ENCODE results near the gene C13orf42.

The C13orf42 gene

DNA sequence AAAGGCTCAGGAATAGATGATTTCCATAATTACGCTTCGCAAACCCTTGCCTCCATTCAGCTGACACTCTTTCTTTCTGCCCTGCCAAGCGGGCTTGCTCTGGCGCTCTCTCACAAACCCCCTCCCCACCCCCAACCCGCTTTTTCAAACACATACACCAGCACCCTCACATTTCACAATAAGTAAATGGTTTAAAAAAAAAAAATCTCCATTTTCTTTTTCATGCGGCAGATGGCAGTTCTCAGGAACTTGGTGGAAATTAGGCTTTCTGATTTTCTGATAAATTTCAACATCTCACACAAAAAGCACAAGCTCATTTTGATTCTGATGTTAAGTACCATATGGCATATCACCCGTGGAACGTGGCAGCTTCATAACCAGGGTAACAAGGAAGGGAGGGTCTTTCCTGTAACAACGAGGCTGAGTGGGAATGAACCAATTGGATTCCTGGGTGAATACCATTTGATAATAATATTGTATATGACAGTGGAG, 43.8 kb downstream of the C13orf42 start:
- H3K4me3 ChIP-seq (ENCODE audit: low read depth, low read length), result no peak overlapping the region

DNA sequence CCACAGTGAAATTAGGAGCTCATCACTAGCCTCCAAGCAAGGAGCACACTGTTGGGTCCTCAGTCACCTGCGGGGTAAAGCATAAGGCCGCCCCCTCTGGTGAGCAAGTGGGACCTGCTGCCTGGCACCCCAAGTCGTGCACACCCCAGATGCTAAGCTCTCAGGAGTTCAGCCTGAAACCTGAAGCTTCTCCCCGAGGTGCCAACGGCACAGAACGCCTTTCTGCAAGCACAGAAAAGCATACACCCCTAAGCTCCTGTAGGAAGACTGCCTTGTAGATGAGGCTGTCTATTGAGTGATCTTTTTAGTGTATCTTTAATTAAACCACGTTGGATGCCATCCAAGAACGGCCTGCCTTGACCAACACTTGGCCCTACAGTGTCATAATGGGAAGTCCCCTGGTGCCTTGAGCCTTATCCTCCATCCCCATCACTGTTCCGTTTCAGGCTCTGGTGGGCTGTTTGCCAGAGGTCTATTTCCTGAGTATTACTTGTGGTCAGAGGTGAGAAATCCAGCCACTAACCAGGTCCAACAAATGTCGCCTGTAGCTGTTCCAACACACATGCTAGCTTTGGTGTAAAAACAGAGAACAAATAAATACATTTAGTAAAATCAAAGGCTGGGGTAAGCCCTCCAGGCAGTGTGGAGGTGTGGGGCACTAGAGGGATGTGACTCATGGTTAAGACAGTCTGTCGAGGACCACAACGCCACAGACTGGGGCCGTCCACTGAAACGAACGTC, 44.8 kb downstream of the C13orf42 start:
- H3K4me3 ChIP-seq (ENCODE audit: low read depth, low read length), result no peak overlapping the region

DNA sequence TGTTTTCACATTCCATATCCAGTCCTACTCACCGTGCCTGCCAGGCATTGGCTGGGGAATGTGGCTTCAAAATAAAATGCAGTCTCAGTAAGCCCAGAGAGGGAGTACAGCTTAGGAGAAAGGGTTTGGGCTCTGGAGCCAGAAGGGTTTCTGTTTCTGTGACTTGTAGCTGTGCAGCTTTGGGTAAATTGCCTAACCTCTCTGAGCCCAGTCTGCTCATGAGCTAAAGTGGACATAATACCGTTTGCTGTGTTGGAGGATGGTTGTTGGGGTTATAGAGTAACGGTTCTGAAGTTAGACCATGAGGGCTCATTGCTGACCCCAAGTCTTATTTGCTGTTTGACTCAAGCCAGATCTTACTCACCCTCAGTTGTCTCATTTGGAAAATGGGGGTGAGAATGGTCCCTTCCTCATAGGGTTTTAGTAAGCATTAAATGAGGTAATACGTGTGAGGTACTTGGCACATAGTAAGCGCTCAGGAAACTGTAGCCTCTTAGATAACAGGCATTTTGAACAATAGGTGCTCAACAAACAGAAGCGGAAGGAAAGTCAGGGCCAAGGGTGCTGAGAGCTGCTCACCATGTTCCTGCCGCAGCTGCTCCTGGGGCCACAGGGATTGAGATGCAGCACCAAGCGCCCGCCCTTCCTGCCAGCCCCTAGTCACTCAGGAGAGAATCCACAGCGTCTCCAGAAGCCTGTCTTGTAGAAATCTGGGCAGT, 45.5 kb downstream of the C13orf42 start:
- H3K4me3 ChIP-seq (ENCODE audit: low read depth, low read length), result no peak overlapping the region

DNA sequence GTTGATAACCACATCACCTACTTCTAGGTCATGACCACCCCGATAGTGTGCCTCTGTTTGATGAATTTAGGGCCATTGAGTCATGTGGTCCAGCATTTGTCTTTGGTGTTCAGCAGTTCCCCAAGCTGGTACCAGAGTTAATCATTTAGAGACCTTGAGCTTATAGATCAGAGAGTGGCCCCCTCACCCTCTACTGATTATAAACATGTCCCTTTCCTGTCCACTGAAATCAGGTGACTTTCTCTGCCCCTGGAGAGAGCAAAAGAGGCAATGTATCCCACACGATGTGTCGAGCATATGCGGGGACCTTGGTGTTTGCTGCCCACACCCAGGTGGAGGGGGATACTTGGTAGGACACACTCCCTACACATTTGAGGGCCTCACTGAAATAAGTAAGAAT, 46.3 kb downstream of the C13orf42 start:
- no peak overlapping the region for H3K4me3 ChIP-seq (ENCODE audit: low read depth, low read length)

DNA sequence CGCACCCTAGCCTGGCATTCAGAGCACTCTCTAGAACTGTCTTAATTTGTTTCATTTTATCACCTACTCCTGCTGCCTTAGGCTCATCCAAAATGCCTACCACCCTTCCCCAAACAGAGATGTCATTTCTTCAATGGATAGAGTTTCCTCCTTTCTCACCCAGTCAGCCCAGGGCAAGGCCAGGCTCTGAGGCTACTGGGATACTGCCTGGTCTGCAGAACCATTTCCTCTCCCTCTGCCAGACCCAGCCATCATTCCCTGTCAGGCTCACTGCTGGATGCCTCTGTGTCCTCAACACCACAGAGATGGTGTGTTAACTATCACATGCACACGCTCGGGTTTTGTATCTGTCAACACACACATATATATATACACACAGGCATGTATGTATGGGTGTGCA, 47.2 kb downstream of the C13orf42 start:
- H3K4me3 ChIP-seq (ENCODE audit: low read depth, low read length), result no peak overlapping the region

DNA sequence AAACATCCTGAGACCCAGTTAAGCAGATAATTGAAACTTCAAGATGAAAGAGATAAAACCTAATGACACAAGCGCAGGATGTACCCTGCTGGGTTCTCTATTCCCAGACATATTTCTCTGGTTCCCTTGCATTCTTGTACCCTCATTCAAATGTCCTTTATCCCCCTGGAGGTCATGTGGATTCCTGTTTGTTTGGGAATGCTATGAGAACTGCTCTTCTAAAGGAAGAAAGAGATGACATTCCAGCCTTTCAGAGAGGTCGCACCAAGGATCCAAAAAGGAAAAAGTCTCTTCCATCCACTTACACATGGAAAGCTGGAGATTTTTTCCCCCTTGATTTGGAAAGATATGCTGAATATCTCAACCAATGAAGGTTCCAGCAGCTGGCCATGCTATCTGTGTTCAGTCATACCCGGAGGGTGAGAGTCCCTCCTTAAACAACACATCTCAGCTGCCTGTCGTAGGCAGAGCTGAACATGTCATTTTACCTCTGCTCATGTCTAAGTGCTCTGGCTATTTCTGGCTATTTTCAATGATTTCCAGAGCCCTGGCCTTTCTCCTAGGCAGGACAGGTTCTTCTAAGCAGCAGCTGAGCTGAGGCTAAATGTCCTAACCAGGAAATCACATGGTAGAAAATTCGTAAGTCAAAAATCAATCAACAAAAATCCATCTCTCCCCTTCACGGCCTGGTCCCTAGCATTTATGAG, 52.5 kb downstream of the C13orf42 start:
- no peak overlapping the region for H3K4me3 ChIP-seq (ENCODE audit: low read depth, low read length)

DNA sequence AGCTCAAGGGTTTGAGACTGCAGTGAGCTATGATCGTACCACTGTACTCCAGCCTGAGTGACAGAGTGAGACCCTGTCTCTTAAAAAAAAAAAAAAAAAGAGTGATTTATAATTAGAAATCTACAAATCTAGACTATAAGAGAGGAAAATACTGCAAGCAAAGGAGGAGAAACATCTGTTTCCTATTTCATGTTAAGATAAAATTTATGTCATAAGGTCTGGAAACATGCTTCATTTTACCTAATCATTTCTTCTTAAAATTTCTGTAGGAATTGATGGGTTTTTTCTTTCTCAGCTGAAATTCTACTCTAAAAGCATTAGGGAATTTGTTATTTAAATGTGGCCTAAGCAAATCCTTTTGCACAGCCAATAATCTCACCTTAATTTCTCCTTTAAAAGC, 53.2 kb downstream of the C13orf42 start:
- H3K4me3 ChIP-seq (ENCODE audit: low read depth, low read length), result no peak overlapping the region

DNA sequence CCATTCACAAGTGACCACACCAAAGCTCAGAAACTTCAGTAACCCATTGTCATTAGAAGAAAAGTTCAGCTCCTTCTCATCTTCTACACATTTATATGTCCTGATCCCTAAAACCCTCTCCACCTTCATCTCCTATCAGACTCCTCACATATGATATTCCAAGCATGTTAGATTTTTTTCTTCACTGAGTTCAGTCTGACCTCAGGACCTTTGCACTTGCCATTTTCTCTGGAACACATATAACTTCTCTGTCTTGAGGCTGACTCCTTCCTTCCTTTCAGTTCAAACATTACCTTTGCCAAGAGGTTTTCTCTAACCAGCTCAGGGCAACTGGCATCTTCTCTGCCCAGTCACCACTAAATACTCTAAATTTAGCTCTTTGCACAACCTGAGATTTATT, 54.1 kb downstream of the C13orf42 start:
- no peak overlapping the region for H3K4me3 ChIP-seq (ENCODE audit: low read depth, low read length)

DNA sequence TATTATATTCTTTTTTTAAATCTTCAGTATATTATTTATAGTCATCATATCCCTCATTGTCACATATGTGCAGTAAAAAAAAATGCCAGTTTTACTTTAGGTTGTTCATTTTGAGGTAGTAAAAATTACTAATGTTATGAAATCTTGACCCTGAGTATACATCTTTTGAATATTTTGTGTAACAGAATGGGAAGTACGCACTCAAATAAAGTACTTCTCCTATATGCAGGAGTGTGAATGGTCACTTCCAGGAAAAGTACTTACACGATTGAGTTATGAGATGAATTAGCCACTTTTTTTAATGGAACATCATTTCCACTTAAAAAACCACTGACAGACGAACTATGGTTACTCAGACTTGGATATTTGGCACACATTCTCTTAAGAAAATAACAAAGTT, 58.5 kb downstream of the C13orf42 start:
- no peak overlapping the region for H3K4me3 ChIP-seq (ENCODE audit: low read depth, low read length)

DNA sequence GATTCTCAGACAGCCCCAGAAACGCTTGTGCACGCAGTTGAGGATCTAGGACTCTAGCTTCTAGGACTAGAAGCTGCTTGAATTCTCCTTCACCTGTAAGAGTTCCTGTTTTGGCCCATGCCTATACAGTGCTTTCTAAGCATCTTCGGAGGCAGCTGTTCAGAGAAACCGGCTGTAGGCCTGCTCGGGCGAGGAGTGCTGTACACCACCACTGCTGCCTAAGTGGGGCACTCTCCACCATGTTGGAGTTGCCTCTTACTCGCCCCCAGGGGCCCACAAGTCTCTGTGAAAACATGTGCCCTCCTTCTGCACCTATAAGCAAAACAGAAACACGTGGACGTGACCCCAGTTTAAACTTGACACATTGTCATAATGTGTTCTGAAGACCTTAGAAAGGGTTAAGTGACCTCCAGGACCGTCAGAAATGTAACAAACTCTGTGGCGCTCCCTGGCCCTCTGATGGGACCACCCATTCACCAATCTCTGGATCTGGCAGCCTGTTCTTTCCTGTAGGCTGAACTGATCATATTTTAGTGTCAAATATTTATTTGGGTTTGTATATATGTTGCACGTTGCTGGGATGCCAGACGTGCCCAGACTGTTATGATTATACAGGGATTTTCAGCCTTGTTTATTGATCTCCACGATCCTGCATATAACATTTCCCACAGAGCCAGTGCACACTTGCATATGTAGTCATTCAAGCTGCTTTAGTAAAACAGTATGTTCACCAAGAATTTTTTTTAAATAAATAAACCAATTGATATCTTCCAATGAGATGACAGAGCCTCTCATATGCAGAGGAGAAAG, 60.8 kb downstream of the C13orf42 start:
- no peak overlapping the region for H3K4me3 ChIP-seq (ENCODE audit: low read depth, low read length)

DNA sequence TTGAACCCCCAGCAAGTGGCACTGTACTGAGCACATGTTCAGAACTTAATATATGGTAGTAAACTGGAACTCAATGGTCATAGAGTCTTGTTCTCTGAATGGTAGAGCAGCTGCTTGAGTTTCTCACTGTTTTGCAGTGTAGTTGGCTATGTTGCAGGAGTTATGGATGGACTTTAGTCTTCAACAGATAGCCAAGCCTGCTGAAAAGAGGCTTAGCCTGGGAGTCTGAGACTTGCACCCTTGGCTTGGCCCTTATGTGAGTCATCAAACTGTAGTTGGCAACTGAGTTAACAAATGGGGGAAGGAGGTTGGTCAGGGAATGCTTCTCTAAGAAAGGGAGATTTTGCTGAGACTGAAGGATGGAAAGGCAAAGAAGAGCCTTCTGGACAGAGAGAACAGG, 62.5 kb downstream of the C13orf42 start:
- no peak overlapping the region for H3K4me3 ChIP-seq (ENCODE audit: low read depth, low read length)

DNA sequence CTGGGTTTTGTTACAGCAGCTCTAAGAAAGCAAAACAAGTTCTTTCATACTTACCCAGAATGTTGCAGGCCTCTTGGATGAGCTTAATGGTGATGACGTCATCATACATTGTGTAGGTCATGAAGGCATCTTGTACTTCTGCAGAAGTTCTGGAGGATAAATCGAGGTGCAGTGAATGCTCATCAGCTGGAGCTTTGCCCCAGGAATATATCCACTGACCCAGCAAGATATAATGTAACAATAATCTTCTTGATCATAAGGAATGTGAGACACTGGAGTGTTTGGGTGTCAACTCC, 63.0 kb downstream of the C13orf42 start:
- H3K4me3 ChIP-seq (ENCODE audit: low read depth, low read length), result no peak overlapping the region

DNA sequence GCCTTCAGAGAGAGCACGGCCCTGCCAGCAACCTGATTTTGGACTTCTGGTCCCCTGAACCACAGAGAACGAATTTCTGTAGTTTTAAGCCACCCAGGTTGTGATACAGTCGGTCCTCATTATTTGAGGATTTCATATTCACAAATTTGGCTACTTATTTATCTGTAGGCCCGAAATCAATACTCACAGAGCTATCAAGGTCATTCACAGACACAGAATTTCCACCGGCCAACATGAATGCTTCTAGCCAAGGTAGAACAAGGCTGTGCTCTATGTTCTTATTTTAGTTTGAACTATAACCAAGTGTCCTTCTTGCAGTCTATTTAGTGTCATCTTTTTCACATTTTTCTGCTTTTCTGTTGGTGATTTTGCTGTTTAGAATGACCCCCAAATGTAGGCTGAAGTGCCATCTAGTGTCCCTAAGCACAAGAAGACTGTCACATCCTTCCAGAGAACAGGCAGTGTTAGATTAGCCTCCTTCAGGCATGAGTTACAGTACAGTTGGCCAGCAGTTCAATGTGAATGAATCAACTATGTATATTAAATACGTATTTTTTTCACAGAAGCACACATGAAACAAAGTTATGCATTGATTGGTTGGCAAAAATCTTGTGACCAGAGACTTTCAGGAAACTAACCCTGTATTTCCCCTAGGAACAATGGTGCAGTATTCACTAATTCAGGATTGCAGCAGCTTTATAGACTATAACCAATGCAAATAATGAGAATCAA, 63.5 kb downstream of the C13orf42 start:
- H3K4me3 ChIP-seq (ENCODE audit: low read depth, low read length), result no peak overlapping the region

DNA sequence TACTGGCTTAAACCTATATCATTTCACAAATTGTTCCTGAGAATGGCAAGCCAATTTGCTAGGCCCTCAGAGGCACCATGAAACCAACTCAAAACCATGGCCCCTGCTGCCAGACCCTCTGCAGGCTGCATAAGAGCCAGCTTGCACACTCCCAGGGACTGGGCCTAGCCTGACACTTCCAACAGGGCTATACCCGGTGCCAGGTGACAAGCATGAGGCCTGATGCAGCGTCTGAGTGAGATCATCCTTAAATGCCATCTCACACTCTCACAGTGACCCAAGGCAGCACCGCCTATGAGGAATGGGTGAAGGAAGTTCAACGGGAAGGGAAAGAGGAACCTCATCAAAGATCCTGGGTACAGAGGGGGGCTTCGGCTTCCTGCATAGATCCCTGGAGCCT, 65.6 kb downstream of the C13orf42 start:
- H3K4me3 ChIP-seq (ENCODE audit: low read depth, low read length), result no peak overlapping the region

DNA sequence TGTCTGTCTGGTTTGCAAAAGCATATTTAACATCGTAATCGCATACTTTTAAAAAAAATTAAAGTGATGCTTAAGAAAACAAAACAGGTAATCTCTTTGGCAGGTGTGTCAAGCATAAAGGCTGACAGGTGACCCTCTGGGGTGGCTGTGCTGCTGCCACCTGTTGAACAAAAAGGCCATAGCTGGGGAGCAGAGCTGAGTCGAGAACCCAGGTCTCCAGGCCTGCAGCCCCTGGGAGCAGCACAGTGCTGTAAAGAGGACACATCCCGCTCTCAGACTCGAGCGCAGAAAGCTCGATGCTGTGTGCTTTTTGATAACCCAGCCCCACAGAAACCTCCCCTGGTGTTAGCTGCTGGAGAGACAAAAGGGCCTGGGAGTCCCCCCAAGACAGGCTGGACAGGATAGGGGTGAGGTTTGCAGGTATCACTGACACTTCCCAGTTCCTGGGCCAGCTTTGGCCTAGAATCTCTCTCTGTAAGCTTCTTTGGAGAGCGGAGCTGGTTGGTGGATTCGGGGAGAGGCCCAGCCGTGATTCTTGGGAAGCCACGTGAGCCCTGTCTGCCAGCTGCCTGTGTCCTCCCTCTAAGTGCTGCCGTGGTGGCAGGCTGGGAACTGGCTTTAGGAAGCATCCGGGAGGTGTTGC, 66.9 kb downstream of the C13orf42 start:
- no peak overlapping the region for H3K4me3 ChIP-seq (ENCODE audit: low read depth, low read length)

DNA sequence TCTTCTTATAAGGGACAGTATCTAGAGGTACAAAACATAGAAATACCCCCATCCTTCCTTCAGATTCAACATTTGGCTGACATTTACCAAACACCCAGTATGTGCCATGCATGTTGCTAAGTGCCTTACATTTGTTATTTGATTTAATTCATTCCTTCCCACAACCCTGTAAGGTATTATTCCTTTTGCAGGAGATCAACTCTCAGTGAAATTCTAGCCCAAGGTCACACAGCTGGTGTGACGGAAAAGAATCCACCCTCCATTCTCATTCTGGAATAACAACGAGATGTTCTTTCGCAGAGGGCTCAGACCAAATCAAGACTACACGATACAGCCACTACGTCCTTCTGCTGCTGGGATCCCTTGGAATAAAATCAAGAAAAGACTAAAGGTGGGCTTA, 67.8 kb downstream of the C13orf42 start:
- H3K4me3 ChIP-seq (ENCODE audit: low read depth, low read length), result no peak overlapping the region

DNA sequence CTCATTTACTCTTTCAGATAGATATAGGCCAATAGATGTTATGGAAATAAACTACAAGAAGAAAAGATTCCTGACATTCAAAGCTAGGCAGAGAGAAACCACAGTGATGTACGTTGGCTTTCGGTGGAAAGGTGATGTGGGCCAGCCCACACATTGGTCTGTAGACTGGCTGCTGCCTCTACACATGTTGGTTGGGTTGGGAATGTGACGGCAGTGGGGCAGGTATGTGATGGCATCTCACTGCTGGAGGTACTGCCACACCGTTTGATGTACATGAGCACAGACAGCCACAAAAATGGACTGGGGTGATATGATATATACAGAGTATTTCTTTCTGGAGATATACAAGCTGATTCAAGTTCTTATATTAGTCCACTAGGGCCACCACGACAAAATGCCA, 69.4 kb downstream of the C13orf42 start:
- no peak overlapping the region for H3K4me3 ChIP-seq (ENCODE audit: low read depth, low read length)

DNA sequence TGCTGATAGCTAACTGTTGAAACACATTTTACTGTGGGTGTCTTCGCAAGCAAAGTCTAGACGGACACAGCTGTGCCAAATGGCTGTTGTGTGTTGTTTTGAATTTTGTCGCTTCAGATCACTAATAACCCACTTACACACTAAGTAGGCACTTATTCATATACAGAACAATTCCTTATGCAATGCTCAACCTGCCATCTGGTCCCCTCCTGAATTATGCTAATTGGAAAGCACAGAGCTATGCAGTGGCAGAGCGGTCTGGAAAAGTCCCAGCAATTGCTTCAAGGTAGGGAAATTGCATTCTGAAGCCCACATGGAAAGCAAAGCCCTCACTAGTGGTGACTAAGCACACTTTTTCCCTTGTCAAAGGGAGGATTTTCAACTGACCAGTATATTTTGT, 69.9 kb downstream of the C13orf42 start:
- no peak overlapping the region for H3K4me3 ChIP-seq (ENCODE audit: low read depth, low read length)

DNA sequence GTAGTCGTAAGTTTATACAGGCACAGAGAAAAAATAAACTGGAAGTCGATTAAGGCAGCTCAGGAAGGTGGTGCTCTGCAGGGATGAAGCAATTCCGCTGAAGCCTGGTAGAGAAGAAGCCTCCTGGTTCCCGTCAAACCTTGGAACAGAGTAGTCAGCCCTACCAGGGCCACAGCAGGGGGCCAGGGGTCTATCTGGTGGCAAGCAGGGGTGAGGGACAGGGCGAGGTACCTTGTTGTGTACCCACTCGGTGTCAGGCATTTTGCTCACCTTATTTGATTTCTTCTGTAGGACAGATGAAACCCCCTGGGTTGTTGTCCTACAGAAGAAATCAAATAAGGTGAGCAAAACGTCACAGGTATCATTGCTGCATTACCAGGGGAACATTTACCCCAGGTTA, 70.6 kb downstream of the C13orf42 start:
- no peak overlapping the region for H3K4me3 ChIP-seq (ENCODE audit: low read depth, low read length)

DNA sequence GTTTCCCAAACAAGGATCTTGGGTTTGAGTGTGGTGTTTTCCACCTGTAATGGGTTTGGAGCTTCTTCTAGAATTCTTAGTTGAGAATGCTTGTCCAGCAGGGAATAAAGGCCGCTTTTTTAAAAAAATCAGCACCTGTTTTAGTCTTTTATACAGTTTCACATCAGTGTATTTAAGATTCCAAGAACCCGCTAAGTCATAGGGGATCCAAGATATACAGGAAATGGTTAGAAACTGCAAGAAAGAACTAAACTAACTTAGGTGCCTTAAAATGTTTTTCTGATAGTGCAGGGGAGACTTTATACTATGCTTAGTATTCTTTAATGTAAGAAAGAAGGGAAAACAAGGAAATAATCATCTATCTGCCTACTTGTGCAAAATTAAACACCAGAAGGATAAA, 74.7 kb downstream of the C13orf42 start:
- H3K4me3 ChIP-seq (ENCODE audit: low read depth, low read length), result no peak overlapping the region

Data from iPS-11a (cell line).